Measurements from ENCODE around the gene BRIP1. TPM values are rescaled to one million over a fixed set of nuclear protein-coding genes. Genes with fewer than 3 reads are reported as not detected.

The BRIP1 gene
- total RNA-seq, 4 donors from 2014 or later = 0.13 to 0.79 (median 0.38) TPM

- TF ChIP-seq CTCF (IDR thresholded peaks at IDR 0.05) = no peak
Measured at GRCh38 chr17:61875804-61876203, 12.5 kb upstream of the BRIP1 start.

GRCh38 chr17:61875285-61875684 lies 12.0 kb upstream of the BRIP1 start:
- no peak for TF ChIP-seq CTCF (IDR thresholded peaks at IDR 0.05)
- ATAC-seq (ENCODE audit: low FRiP score) (no peak), DNase-seq (ENCODE audit: low spot score) (no peak)

More at GRCh38 chr17:61875804-61876203, 12.5 kb upstream of the BRIP1 start:
- DNase-seq (ENCODE audit: low spot score) = no peak
- ATAC-seq (ENCODE audit: low FRiP score) = no peak

- ATAC-seq (ENCODE audit: low FRiP score) (no peak), DNase-seq (ENCODE audit: low spot score) (no peak)
- no peak for TF ChIP-seq CTCF (IDR thresholded peaks at IDR 0.05)
Measured at GRCh38 chr17:61874075-61874474, 10.7 kb upstream of the BRIP1 start.

GRCh38 chr17:61872099-61872498 lies 8.8 kb upstream of the BRIP1 start:
- DNase-seq (ENCODE audit: low spot score) (no peak), ATAC-seq (ENCODE audit: low FRiP score) (no peak)
- TF ChIP-seq CTCF (IDR thresholded peaks at IDR 0.05) = no peak

GRCh38 chr17:61869138-61869537 lies 5.8 kb upstream of the BRIP1 start:
- ATAC-seq (ENCODE audit: low FRiP score) (no peak), DNase-seq (ENCODE audit: low spot score) (no peak)
- no peak for TF ChIP-seq CTCF (IDR thresholded peaks at IDR 0.05)

GRCh38 chr17:61868074-61868473 lies 4.7 kb upstream of the BRIP1 start:
- no peak for ATAC-seq (ENCODE audit: low FRiP score)
- TF ChIP-seq CTCF (IDR thresholded peaks at IDR 0.05) = no peak
- DNase-seq (ENCODE audit: low spot score) = no peak

- ATAC-seq (ENCODE audit: low FRiP score) (no peak), DNase-seq (ENCODE audit: low spot score) (no peak)
- TF ChIP-seq CTCF (IDR thresholded peaks at IDR 0.05) = no peak
Measured at GRCh38 chr17:61867033-61867432, 3.7 kb upstream of the BRIP1 start.

Data from omental fat pad (tissue), 4 donors.